ENCODE measurements around the gene FFAR1.

The FFAR1 gene

DNA sequence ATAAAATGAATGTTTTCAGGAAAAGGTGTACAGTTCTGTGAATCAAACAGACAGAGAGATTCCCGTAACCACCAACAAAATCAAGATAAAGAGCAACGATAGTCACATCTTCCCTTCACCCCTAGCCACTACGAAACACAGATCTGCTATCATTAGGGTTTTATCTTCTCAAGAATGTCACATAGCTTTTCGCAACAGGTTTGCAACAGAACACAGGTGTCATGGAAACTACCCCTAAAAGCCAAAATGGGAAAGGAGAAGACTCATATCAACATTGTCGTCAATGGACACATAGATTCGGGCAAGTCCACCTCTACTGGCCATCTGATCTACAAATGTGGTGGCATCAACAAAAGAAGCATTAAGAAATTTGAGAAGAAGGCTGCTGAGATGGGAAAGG lies 34.2 kb downstream of the FFAR1 start:
- H3K4me1 ChIP-seq (ENCODE audit: low read length) = no peaks in the 10 kb centered on the region
- no peak overlapping the region for H3K9ac ChIP-seq (ENCODE audit: low read length)
- H3K4me2 ChIP-seq (ENCODE audit: low read depth, low read length) = no peak overlapping the region
- no peaks in the 10 kb centered on the region for H3K79me2 ChIP-seq (ENCODE audit: low read length)
- no peaks in the 10 kb centered on the region for H3K9me2 ChIP-seq (replicated peaks; ENCODE audit: insufficient read depth, low read length)
- TF ChIP-seq, protein P1, sequence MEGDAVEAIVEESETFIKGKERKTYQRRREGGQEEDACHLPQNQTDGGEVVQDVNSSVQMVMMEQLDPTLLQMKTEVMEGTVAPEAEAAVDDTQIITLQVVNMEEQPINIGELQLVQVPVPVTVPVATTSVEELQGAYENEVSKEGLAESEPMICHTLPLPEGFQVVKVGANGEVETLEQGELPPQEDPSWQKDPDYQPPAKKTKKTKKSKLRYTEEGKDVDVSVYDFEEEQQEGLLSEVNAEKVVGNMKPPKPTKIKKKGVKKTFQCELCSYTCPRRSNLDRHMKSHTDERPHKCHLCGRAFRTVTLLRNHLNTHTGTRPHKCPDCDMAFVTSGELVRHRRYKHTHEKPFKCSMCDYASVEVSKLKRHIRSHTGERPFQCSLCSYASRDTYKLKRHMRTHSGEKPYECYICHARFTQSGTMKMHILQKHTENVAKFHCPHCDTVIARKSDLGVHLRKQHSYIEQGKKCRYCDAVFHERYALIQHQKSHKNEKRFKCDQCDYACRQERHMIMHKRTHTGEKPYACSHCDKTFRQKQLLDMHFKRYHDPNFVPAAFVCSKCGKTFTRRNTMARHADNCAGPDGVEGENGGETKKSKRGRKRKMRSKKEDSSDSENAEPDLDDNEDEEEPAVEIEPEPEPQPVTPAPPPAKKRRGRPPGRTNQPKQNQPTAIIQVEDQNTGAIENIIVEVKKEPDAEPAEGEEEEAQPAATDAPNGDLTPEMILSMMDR (IDR thresholded peaks at IDR 0.05; ENCODE audit: low read length) = no peak
- TF ChIP-seq EZH2phosphoT487 (IDR thresholded peaks at IDR 0.05; ENCODE audit: low read length) (no peak), EZH2 (optimal IDR thresholded peaks at IDR 0.05; ENCODE audit: low read depth, low read length) (no peak)
- no peak overlapping the region for H3K27ac ChIP-seq (ENCODE audit: low read length)
- no peak for DNase-seq
- H3F3A ChIP-seq (ENCODE audit: insufficient read depth, low read length) = no peaks in the 10 kb centered on the region
- no peak overlapping the region for H3K4me3 ChIP-seq (ENCODE audit: low read length)
- peaks cover 42% of the 10 kb centered on the region for H3K27me3 ChIP-seq (replicated peaks; ENCODE audit: insufficient read depth, low read length)
- H3K9me3 ChIP-seq (replicated peaks; ENCODE audit: insufficient read depth, low read length) = no peaks in the 10 kb centered on the region
- no peaks in the 10 kb centered on the region for H4K20me1 ChIP-seq (ENCODE audit: insufficient read depth, low read length)
- no peak overlapping the region for H2AFZ ChIP-seq (ENCODE audit: low read length)
- H3K36me3 ChIP-seq (replicated peaks; ENCODE audit: insufficient read depth, low read length) = no peaks in the 10 kb centered on the region

DNA sequence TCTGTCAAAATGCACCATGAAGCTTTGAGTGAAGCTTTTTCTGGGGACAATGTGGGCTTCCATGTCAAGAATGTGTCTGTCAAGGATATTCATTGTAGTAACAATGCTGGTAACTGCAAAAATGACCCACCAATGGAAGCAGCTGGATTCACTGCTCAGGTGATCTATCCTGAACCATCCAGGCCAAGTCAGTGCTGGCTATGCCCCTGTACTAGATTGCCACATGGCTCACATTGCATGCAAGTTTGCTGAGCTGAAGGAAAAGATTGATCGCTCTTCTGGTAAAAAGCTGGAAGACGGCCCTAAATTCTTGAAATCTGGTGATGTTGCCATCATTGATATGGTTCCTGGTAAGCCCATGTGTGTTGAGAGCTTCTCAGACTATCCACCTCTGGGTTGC lies 35.8 kb downstream of the FFAR1 start:
- Histone ChIP-seq H3K9me3 (replicated peaks; ENCODE audit: insufficient read depth, low read length) (no peaks in the 10 kb centered on the region), H3F3A (ENCODE audit: insufficient read depth, low read length) (no peaks in the 10 kb centered on the region), H3K27ac (ENCODE audit: low read length) (no peak overlapping the region), H3K4me1 (ENCODE audit: low read length) (no peaks in the 10 kb centered on the region), H2AFZ (ENCODE audit: low read length) (no peak overlapping the region), H4K20me1 (ENCODE audit: insufficient read depth, low read length) (no peaks in the 10 kb centered on the region), H3K4me2 (ENCODE audit: low read depth, low read length) (no peak overlapping the region), H3K79me2 (ENCODE audit: low read length) (no peaks in the 10 kb centered on the region), H3K27me3 (replicated peaks; ENCODE audit: insufficient read depth, low read length) (peaks cover 29% of the 10 kb centered on the region), H3K4me3 (ENCODE audit: low read length) (no peak overlapping the region), H3K9me2 (replicated peaks; ENCODE audit: insufficient read depth, low read length) (no peaks in the 10 kb centered on the region), H3K9ac (ENCODE audit: low read length) (no peak overlapping the region), H3K36me3 (replicated peaks; ENCODE audit: insufficient read depth, low read length) (no peaks in the 10 kb centered on the region)
- DNase-seq = no peak
- TF ChIP-seq, protein P1 (IDR thresholded peaks at IDR 0.05; ENCODE audit: low read length) = no peak
- TF ChIP-seq EZH2 (optimal IDR thresholded peaks at IDR 0.05; ENCODE audit: low read depth, low read length) (no peak), EZH2phosphoT487 (IDR thresholded peaks at IDR 0.05; ENCODE audit: low read length) (no peak)

DNA sequence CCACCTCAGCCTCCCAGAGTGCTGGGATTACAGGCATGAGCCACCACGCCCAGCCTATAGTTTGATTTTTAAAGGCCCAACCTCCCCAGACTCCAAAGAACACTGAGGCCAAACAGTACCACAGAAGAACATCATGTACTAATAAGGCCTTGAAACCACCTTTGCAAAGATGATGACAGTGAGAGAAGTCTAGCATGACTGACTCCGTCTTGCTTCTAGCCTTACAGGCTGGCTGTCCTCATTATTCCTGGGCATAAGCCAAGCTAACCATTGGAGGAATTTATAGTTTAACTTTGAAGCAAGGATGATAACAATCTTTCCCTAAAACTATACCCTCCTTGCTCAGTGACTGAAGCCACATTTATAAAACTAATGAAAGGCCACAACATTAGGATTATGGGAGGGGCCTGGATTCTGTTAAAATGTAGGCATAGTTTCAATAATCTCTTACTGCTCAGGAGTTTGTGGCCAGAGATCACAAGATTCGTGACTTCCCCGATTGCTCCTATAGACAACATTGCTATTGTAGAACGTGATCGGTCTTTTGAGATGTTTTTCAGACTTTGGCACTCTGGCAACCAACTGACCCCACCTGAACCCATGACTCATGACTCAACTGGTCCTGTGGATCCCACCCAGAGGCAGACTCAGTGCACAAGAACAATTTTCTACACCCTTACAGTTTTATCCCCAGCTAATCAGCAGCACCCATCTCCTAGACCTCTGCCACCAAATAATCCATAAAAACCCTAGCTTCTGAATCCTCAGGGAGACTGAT lies 40.8 kb downstream of the FFAR1 start:
- H4K20me1 ChIP-seq (ENCODE audit: insufficient read depth, low read length) = no peaks in the 10 kb centered on the region
- no peak for DNase-seq
- H3K9ac ChIP-seq (ENCODE audit: low read length) = no peak overlapping the region

More for the DNA sequence above, 40.8 kb downstream of the FFAR1 start:
- Histone ChIP-seq H3K27ac (ENCODE audit: low read length) (no peak overlapping the region), H3K4me2 (ENCODE audit: low read depth, low read length) (no peak overlapping the region), H3K9me3 (replicated peaks; ENCODE audit: insufficient read depth, low read length) (no peaks in the 10 kb centered on the region), H3K4me1 (ENCODE audit: low read length) (no peaks in the 10 kb centered on the region), H3K9me2 (replicated peaks; ENCODE audit: insufficient read depth, low read length) (no peaks in the 10 kb centered on the region), H3K4me3 (ENCODE audit: low read length) (no peak overlapping the region), H3K27me3 (replicated peaks; ENCODE audit: insufficient read depth, low read length) (peaks cover 24% of the 10 kb centered on the region; the same call in 1 of the 2 replicates), H3K36me3 (replicated peaks; ENCODE audit: insufficient read depth, low read length) (no peaks in the 10 kb centered on the region), H2AFZ (ENCODE audit: low read length) (no peak overlapping the region), H3F3A (ENCODE audit: insufficient read depth, low read length) (no peaks in the 10 kb centered on the region; the same call in 1 of the 2 replicates), H3K79me2 (ENCODE audit: low read length) (no peaks in the 10 kb centered on the region)
- no peak for TF ChIP-seq EZH2phosphoT487 (IDR thresholded peaks at IDR 0.05; ENCODE audit: low read length)
